Liver (tissue), 9 donors: ENCODE data around the gene STK11IP. TPM values are rescaled to one million over a fixed set of nuclear protein-coding genes. Genes with fewer than 3 reads are reported as not detected.

Experiments
- DNase-seq: peaks from one replicate; pipeline ENCODE4 v3.0.0-alpha.2; 2017; ENCODE audit warnings: low spot score
- H3K27ac ChIP-seq, 2 donors: one replicate each; pipeline ENCODE4 v1.7.0; 2013; ENCODE audit warnings: inconsistent platforms in 2 of 2, low read length in 2 of 2, control low read depth in 1 of 2, low read depth in 1 of 2, mild to moderate bottlenecking in 1 of 2
- H3K27me3 ChIP-seq, 4 donors: one replicate each; pipeline versions ENCODE4 v1.6.1 to v1.7.0; 2013; ENCODE audit warnings: low read length in 3 of 4, inconsistent platforms in 1 of 4, mild to moderate bottlenecking in 1 of 4, moderate library complexity in 1 of 4; ENCODE audit not compliant: control insufficient read depth in 4 of 4, insufficient read depth in 4 of 4
- H3K36me3 ChIP-seq, 4 donors: one replicate each; pipeline versions ENCODE4 v1.6.1 to v1.7.0; 2013; ENCODE audit warnings: low read length in 3 of 4, mild to moderate bottlenecking in 3 of 4, low read depth in 1 of 4, moderate library complexity in 1 of 4; ENCODE audit not compliant: control insufficient read depth in 4 of 4, insufficient read depth in 3 of 4
- H3K4me1 ChIP-seq, 4 donors: one replicate each; pipeline versions ENCODE4 v1.6.1 to v1.7.0; 2013; ENCODE audit warnings: low read length in 3 of 4, mild to moderate bottlenecking in 3 of 4, moderate library complexity in 1 of 4; ENCODE audit not compliant: control insufficient read depth in 4 of 4, insufficient read depth in 4 of 4
- H3K4me3 ChIP-seq, 3 donors: one replicate each; pipeline versions ENCODE4 v1.6.1 to v1.7.0; 2013; ENCODE audit warnings: low read length in 3 of 3, control low read depth in 1 of 3, low read depth in 1 of 3, mild to moderate bottlenecking in 1 of 3
- H3K9ac ChIP-seq, 2 donors: one replicate each; pipeline ENCODE4 v1.7.0; 2013; ENCODE audit warnings: low read length in 2 of 2, mild to moderate bottlenecking in 2 of 2, moderate library complexity in 2 of 2, control low read depth in 1 of 2, low read depth in 1 of 2
- H3K9me3 ChIP-seq, 4 donors: one replicate each; pipeline versions ENCODE4 v1.6.1 to v1.7.0; 2013; ENCODE audit warnings: low read length in 3 of 4; ENCODE audit not compliant: control insufficient read depth in 4 of 4
- ATF3 ChIP-seq: IDR thresholded peaks from 2 replicates; pipeline ENCODE4 v1.6.1; 2016; ENCODE audit warnings: antibody characterized with exemption
- CTCF ChIP-seq: fragments of 150-350 bp; IDR thresholded peaks from 2 replicates; pipeline ENCODE4 v1.5.1; 2017; ENCODE audit warnings: improper control_type of control experiment, low read depth, low read length; ENCODE audit not compliant: missing input control
- EGR1 ChIP-seq, 2 donors: IDR thresholded peaks; 2 replicates each; pipeline ENCODE4 v1.6.1; 2016 to 2018; ENCODE audit warnings: antibody characterized with exemption in 2 of 2, low read depth in 2 of 2
- FOXA1 ChIP-seq: IDR thresholded peaks from 2 replicates; pipeline ENCODE4 v1.6.1; 2016; ENCODE audit warnings: antibody characterized with exemption
- FOXA2 ChIP-seq: IDR thresholded peaks from 2 replicates; pipeline ENCODE4 v1.6.1; 2016; ENCODE audit warnings: antibody characterized with exemption
- GABPA ChIP-seq, 2 donors: IDR thresholded peaks in 1 of 2; conservative IDR thresholded peaks in 1 of 2; 2 replicates each; pipeline ENCODE4 v1.6.1; 2016; ENCODE audit warnings: antibody characterized with exemption in 2 of 2, mild to moderate bottlenecking in 1 of 2, moderate library complexity in 1 of 2
- HNF4A ChIP-seq, 2 donors: conservative IDR thresholded peaks; 2 replicates each; pipeline ENCODE4 v1.6.1; 2016; ENCODE audit warnings: antibody characterized with exemption in 2 of 2, mild to moderate bottlenecking in 2 of 2
- HNF4G ChIP-seq: IDR thresholded peaks from 2 replicates; pipeline ENCODE4 v1.6.1; 2016; ENCODE audit warnings: antibody characterized with exemption
- JUND ChIP-seq, 2 donors: IDR thresholded peaks; 2 replicates each; pipeline ENCODE4 v1.6.1; 2016; ENCODE audit warnings: antibody characterized with exemption in 2 of 2
- MAX ChIP-seq: IDR thresholded peaks from 2 replicates; pipeline ENCODE4 v1.6.1; 2016; ENCODE audit warnings: antibody characterized with exemption
- NR2F2 ChIP-seq: IDR thresholded peaks from 2 replicates; pipeline ENCODE4 v1.6.1; 2016; ENCODE audit warnings: antibody characterized with exemption
- RAD21 ChIP-seq, 2 donors: IDR thresholded peaks; 2 replicates each; pipeline ENCODE4 v1.6.1; 2016; ENCODE audit warnings: antibody characterized with exemption in 2 of 2, mild to moderate bottlenecking in 2 of 2
- REST ChIP-seq: IDR thresholded peaks from 2 replicates; pipeline ENCODE4 v1.6.1; 2016; ENCODE audit warnings: antibody characterized with exemption, mild to moderate bottlenecking
- RXRA ChIP-seq, 2 donors: IDR thresholded peaks; 2 replicates each; pipeline ENCODE4 v1.6.1; 2017 to 2018; ENCODE audit warnings: antibody characterized with exemption in 2 of 2, mild to moderate bottlenecking in 1 of 2
- SP1 ChIP-seq: IDR thresholded peaks from 2 replicates; pipeline ENCODE4 v1.6.1; 2018; ENCODE audit warnings: antibody characterized with exemption, mild to moderate bottlenecking
- TAF1 ChIP-seq: conservative IDR thresholded peaks from 2 replicates; pipeline ENCODE4 v1.6.1; 2016; ENCODE audit warnings: antibody characterized with exemption, mild to moderate bottlenecking
- YY1 ChIP-seq: IDR thresholded peaks from 2 replicates; pipeline ENCODE4 v1.6.1; 2016; ENCODE audit warnings: antibody characterized with exemption, mild to moderate bottlenecking
- ZBTB33 ChIP-seq: IDR thresholded peaks from 2 replicates; pipeline ENCODE4 v1.6.1; 2016; ENCODE audit warnings: antibody characterized with exemption
- WGBS: extraction: QIAGEN DNeasy Blood & Tissue Kit; methylation state at CpG from one replicate; pipeline ENCODE4 v1.1.7; 2013; 5-methylcytosine and 5-hydroxymethylcytosine counted together
- polyA plus RNA-seq, 2 donors: library from polyadenylated mRNA; stranded (reverse) in 1 of 2; unstranded in 1 of 2; fragments of 200-250 nt in 1 of 2; fragments of >200 nt in 1 of 2; fragmentation: Nextera tagmentation in 1 of 2; extraction: Ambion mirVana in 1 of 2; gene quantifications; one replicate each; pipeline versions ENCODE4 v1.2.1 to v1.2.3, GENCODE V29; 2013 to 2015
- total RNA-seq, 2 donors: library from RNA; depleted of rRNA; stranded (reverse); fragments of >200 nt; gene quantifications; one replicate each; pipeline ENCODE4 v1.2.3, GENCODE V29; 2014
- donor health status: healthy.
- donor health status: healthy.
- donor health status: healthy.
- donor health status: healthy.
- donor health status: healthy.

STK11IP gene
- total and polyA plus RNA-seq, 4 donors = 2.9 to 8.4 (median 6.4) TPM

GRCh38 chr2:219553168-219553417 lies 44.6 kb upstream of the STK11IP start:
- peaks cover 5 to 15% (median 12%) of the 10 kb centered on the region in 4 donors for H3K4me1 ChIP-seq
- no peak overlapping the region for H3K27ac ChIP-seq
- no peaks in the 10 kb centered on the region for H3K9me3 ChIP-seq
- H3K4me3 ChIP-seq = peak overlapping the region in 2 of 3 donors; percentile 56 to 67
- TF ChIP-seq GABPA (IDR thresholded peaks at IDR 0.05 in 1 of 2, conservative IDR thresholded peaks at IDR 0.05 in 1 of 2) (no peak), RAD21 (IDR thresholded peaks at IDR 0.05) (no peak), CTCF (no peak), HNF4G (no peak), YY1 (no peak), HNF4A (conservative IDR thresholded peaks at IDR 0.05) (no peak), ZBTB33 (no peak), TAF1 (no peak), EGR1 (IDR thresholded peaks at IDR 0.05; ENCODE audit: low read depth in 2 of 2) (no peak), RXRA (IDR thresholded peaks at IDR 0.05) (no peak), FOXA1 (no peak), ATF3 (no peak), JUND (IDR thresholded peaks at IDR 0.05) (no peak), NR2F2 (no peak), MAX (no peak), FOXA2 (no peak), REST (no peak), SP1 (no peak)
- peaks cover 0 to 7% (median 0%) of the 10 kb centered on the region in 4 donors for H3K27me3 ChIP-seq
- H3K9ac ChIP-seq = no peak overlapping the region
- no peak for DNase-seq
- H3K36me3 ChIP-seq = no peaks in the 10 kb centered on the region
- WGBS = 26% methylated on average over 7 of the region's 7 CpGs
